Activated T-helper 17 cell treated with anti-CD3 and anti-CD28 coated beads, Interleukin-2, amount 50 U/mL, for 72 hours (primary cell): ENCODE data around the gene SLC7A10. TPM values are rescaled to one million over a fixed set of nuclear protein-coding genes. Genes with fewer than 3 reads are reported as not detected.
"Not testable (repeated sequence)": the region's sequence is repeated elsewhere in the genome, so short reads cannot be mapped to it uniquely, and the experiment has no call there.

Source experiments
- ATAC-seq: fragments of 150-1000 bp; cut with Tn5 transposase; replicated peaks from 2 replicates; pipeline ENCODE4 v1.10.0; 2021; ENCODE audit warnings: mild to moderate bottlenecking, moderate library complexity
- H3K27ac Mint-ChIP-seq: one replicate; pipeline ENCODE4 v1.8.0; 2022; ENCODE audit warnings: mixed read lengths
- H3K27me3 Mint-ChIP-seq: one replicate; pipeline ENCODE4 v1.8.0; 2022; ENCODE audit warnings: mixed read lengths
- H3K36me3 Mint-ChIP-seq: one replicate; pipeline ENCODE4 v1.8.0; 2022; ENCODE audit warnings: low read depth, mild to moderate bottlenecking, mixed read lengths
- H3K4me1 Mint-ChIP-seq: one replicate; pipeline ENCODE4 v1.8.0; 2022; ENCODE audit warnings: mixed read lengths
- H3K4me3 Mint-ChIP-seq: one replicate; pipeline ENCODE4 v1.8.0; 2022; ENCODE audit warnings: mild to moderate bottlenecking, mixed read lengths
- H3K9me3 Mint-ChIP-seq: one replicate; pipeline ENCODE4 v1.8.0; 2022; ENCODE audit warnings: mixed read lengths
- total RNA-seq, 2 donors: library from RNA; stranded (reverse); gene quantifications; one replicate each; pipeline ENCODE4 v1.2.3, GENCODE V29; 2022

The SLC7A10 gene
- total RNA-seq, 2 donors from 2014 or later: not detected

GRCh38 chr19:33186431-33187182 lies 39.0 kb downstream of the SLC7A10 start:
- Mint-ChIP-seq H3K4me1 (no peaks in the 10 kb centered on the region), H3K4me3 (no peak overlapping the region), H3K9me3 (no peaks in the 10 kb centered on the region), H3K27ac (no peak overlapping the region), H3K36me3 (no peaks in the 10 kb centered on the region), H3K27me3 (peaks cover 7% of the 10 kb centered on the region)
- ATAC-seq: no peak

GRCh38 chr19:33177417-33177979 lies 48.2 kb downstream of the SLC7A10 start:
- H3K9me3 Mint-ChIP-seq: no peaks in the 10 kb centered on the region
- peaks cover 20% of the 10 kb centered on the region for H3K36me3 Mint-ChIP-seq
- peak; percentile 21 for ATAC-seq
- H3K4me1 Mint-ChIP-seq: peaks cover 25% of the 10 kb centered on the region
- H3K27ac Mint-ChIP-seq: peak overlapping the region; percentile 99
- H3K4me3 Mint-ChIP-seq: peak overlapping the region; percentile 93
- H3K27me3 Mint-ChIP-seq: no peaks in the 10 kb centered on the region

GRCh38 chr19:33176670-33177416 lies 48.8 kb downstream of the SLC7A10 start:
- Mint-ChIP-seq H3K27ac (peak overlapping the region; percentile 99), H3K4me3 (peak overlapping the region; percentile 93), H3K4me1 (peaks cover 30% of the 10 kb centered on the region), H3K27me3 (no peaks in the 10 kb centered on the region), H3K36me3 (peaks cover 20% of the 10 kb centered on the region), H3K9me3 (no peaks in the 10 kb centered on the region)
- ATAC-seq: peak; percentile 89

GRCh38 chr19:33175886-33176669 lies 49.6 kb downstream of the SLC7A10 start:
- H3K4me3 Mint-ChIP-seq: peak overlapping the region; percentile 93
- H3K27me3 Mint-ChIP-seq: no peaks in the 10 kb centered on the region
- H3K36me3 Mint-ChIP-seq: peaks cover 20% of the 10 kb centered on the region
- no peaks in the 10 kb centered on the region for H3K9me3 Mint-ChIP-seq
- no peak for ATAC-seq
- peak overlapping the region; percentile 99 for H3K27ac Mint-ChIP-seq
- H3K4me1 Mint-ChIP-seq: peaks cover 30% of the 10 kb centered on the region

GRCh38 chr19:33175156-33175782 lies 50.4 kb downstream of the SLC7A10 start:
- ATAC-seq: no peak
- peaks cover 30% of the 10 kb centered on the region for H3K4me1 Mint-ChIP-seq
- no peaks in the 10 kb centered on the region for H3K9me3 Mint-ChIP-seq
- H3K4me3 Mint-ChIP-seq: peak overlapping the region; percentile 93
- peaks cover 20% of the 10 kb centered on the region for H3K36me3 Mint-ChIP-seq
- H3K27me3 Mint-ChIP-seq: no peaks in the 10 kb centered on the region
- H3K27ac Mint-ChIP-seq: peak overlapping the region; percentile 99

GRCh38 chr19:33174186-33174585 lies 51.5 kb downstream of the SLC7A10 start:
- H3K4me3 Mint-ChIP-seq: peak overlapping the region; percentile 93
- no peak overlapping the region for H3K27ac Mint-ChIP-seq
- peaks cover 31% of the 10 kb centered on the region for H3K4me1 Mint-ChIP-seq
- no peaks in the 10 kb centered on the region for H3K27me3 Mint-ChIP-seq
- no peak for ATAC-seq
- peaks cover 20% of the 10 kb centered on the region for H3K36me3 Mint-ChIP-seq
- H3K9me3 Mint-ChIP-seq: no peaks in the 10 kb centered on the region

GRCh38 chr19:33171916-33172359 lies 53.7 kb downstream of the SLC7A10 start:
- ATAC-seq: no peak
- peaks cover 11% of the 10 kb centered on the region for H3K36me3 Mint-ChIP-seq
- peaks cover 27% of the 10 kb centered on the region for H3K4me1 Mint-ChIP-seq
- peak overlapping the region; percentile 40 for H3K27ac Mint-ChIP-seq
- no peak overlapping the region for H3K4me3 Mint-ChIP-seq
- no peaks in the 10 kb centered on the region for H3K9me3 Mint-ChIP-seq
- no peaks in the 10 kb centered on the region for H3K27me3 Mint-ChIP-seq

- peaks cover 5% of the 10 kb centered on the region for H3K36me3 Mint-ChIP-seq
- no peaks in the 10 kb centered on the region for H3K9me3 Mint-ChIP-seq
- no peak overlapping the region for H3K27ac Mint-ChIP-seq
- H3K4me3 Mint-ChIP-seq: no peak overlapping the region
- no peaks in the 10 kb centered on the region for H3K27me3 Mint-ChIP-seq
- ATAC-seq: no peak
- peaks cover 23% of the 10 kb centered on the region for H3K4me1 Mint-ChIP-seq
These were observed 54.3 kb downstream of the SLC7A10 start for GRCh38 chr19:33171222-33171795.

- no peak overlapping the region for H3K27ac Mint-ChIP-seq
- no peak overlapping the region for H3K4me3 Mint-ChIP-seq
- H3K4me1 Mint-ChIP-seq: peaks cover 12% of the 10 kb centered on the region
- no peaks in the 10 kb centered on the region for H3K9me3 Mint-ChIP-seq
- no peaks in the 10 kb centered on the region for H3K27me3 Mint-ChIP-seq
- ATAC-seq: no peak
- no peaks in the 10 kb centered on the region for H3K36me3 Mint-ChIP-seq
These were observed 57.1 kb downstream of the SLC7A10 start for GRCh38 chr19:33168528-33168927.

- Mint-ChIP-seq H3K4me1 (peaks cover 9% of the 10 kb centered on the region), H3K36me3 (no peaks in the 10 kb centered on the region), H3K4me3 (no peak overlapping the region), H3K27ac (no peak overlapping the region), H3K9me3 (no peaks in the 10 kb centered on the region), H3K27me3 (no peaks in the 10 kb centered on the region)
- no peak for ATAC-seq
These were observed 58.2 kb downstream of the SLC7A10 start for GRCh38 chr19:33167438-33167837.

- H3K4me1 Mint-ChIP-seq: peaks cover 14% of the 10 kb centered on the region
- ATAC-seq: peak; percentile 52
- not testable (repeated sequence) for H3K27me3 Mint-ChIP-seq, H3K9me3 Mint-ChIP-seq, H3K36me3 Mint-ChIP-seq, H3K27ac Mint-ChIP-seq, H3K4me3 Mint-ChIP-seq
These were observed 59.6 kb downstream of the SLC7A10 start for GRCh38 chr19:33166037-33166436.

- Mint-ChIP-seq H3K36me3 (no peaks in the 10 kb centered on the region), H3K27me3 (no peaks in the 10 kb centered on the region), H3K27ac (no peak overlapping the region), H3K4me1 (peaks cover 20% of the 10 kb centered on the region), H3K4me3 (no peak overlapping the region), H3K9me3 (no peaks in the 10 kb centered on the region)
- no peak for ATAC-seq
These were observed 62.2 kb downstream of the SLC7A10 start for GRCh38 chr19:33163481-33163880.

- Mint-ChIP-seq H3K4me3 (peak overlapping the region; percentile 69), H3K9me3 (no peaks in the 10 kb centered on the region), H3K27ac (peak overlapping the region; percentile 83), H3K4me1 (peaks cover 25% of the 10 kb centered on the region), H3K36me3 (no peaks in the 10 kb centered on the region), H3K27me3 (no peaks in the 10 kb centered on the region)
- no peak for ATAC-seq
These were observed 64.4 kb downstream of the SLC7A10 start for GRCh38 chr19:33161201-33161600.
